LHCN-M2 (cell line): Measurements from ENCODE around the gene MEG3. TPM values are rescaled to one million over a fixed set of nuclear protein-coding genes. Genes with fewer than 3 reads are reported as not detected.
"Not testable (repeated sequence)": the region's sequence is repeated elsewhere in the genome, so short reads cannot be mapped to it uniquely, and the experiment has no call there.

Source experiments
- DNase-seq: peaks from one replicate; pipeline ENCODE4 v3.0.0-alpha.2; 2012; ENCODE audit warnings: low read depth
- total RNA-seq: library from RNA; depleted of rRNA; stranded (reverse); fragments of >200 nt; gene quantifications from 2 replicates; pipeline ENCODE4 v1.2.3, GENCODE V29; 2014

Gene MEG3
- total RNA-seq, 1 experiment from 2014 or later, result 80.9 TPM

GRCh38 chr14:100815478-100816285 lies 10.2 kb upstream of the MEG3 start:
- DNase-seq, result peak; percentile 73

GRCh38 chr14:100816286-100816949 lies 9.5 kb upstream of the MEG3 start:
- DNase-seq, result no peak

GRCh38 chr14:100816950-100817901 lies 8.7 kb upstream of the MEG3 start:
- no peak for DNase-seq

GRCh38 chr14:100818221-100818699 lies 7.7 kb upstream of the MEG3 start:
- peak; percentile 40 for DNase-seq

- DNase-seq, result not testable (repeated sequence)
Observed at GRCh38 chr14:100818923-100819322, 7.0 kb upstream of the MEG3 start.

- no peak for DNase-seq
Observed at GRCh38 chr14:100819453-100819828, 6.5 kb upstream of the MEG3 start.

- no peak for DNase-seq
Observed at GRCh38 chr14:100819829-100820475, 6.0 kb upstream of the MEG3 start.

- DNase-seq, result no peak
Observed at GRCh38 chr14:100820957-100821356, 5.0 kb upstream of the MEG3 start.

GRCh38 chr14:100822013-100822412 lies 3.9 kb upstream of the MEG3 start:
- DNase-seq, result no peak

- no peak for DNase-seq
Observed at GRCh38 chr14:100822532-100823296, 3.2 kb upstream of the MEG3 start.

GRCh38 chr14:100823413-100824080 lies 2.4 kb upstream of the MEG3 start:
- DNase-seq, result no peak

GRCh38 chr14:100824091-100824551 lies 1.8 kb upstream of the MEG3 start:
- no peak for DNase-seq

GRCh38 chr14:100824901-100825712 lies 811 bp upstream of the MEG3 start:
- DNase-seq, result no peak

- peak; percentile 21 for DNase-seq
Observed at GRCh38 chr14:100826391-100827100, 628 bp downstream of the MEG3 start.

- peak; percentile 26 for DNase-seq
Observed at GRCh38 chr14:100827101-100828021, 1.4 kb downstream of the MEG3 start.

GRCh38 chr14:100828031-100828769 lies 2.3 kb downstream of the MEG3 start:
- peak; percentile 65 for DNase-seq
